GM19438 (cell line): ENCODE measurements around the gene NUDT3.

Source experiments
- ATAC-seq: cut with Tn5 transposase; IDR thresholded peaks from one replicate; pipeline ENCODE4 v1.9.1; 2021; ENCODE audit warnings: low read depth; ENCODE audit not compliant: unreplicated experiment

NUDT3 gene

DNA sequence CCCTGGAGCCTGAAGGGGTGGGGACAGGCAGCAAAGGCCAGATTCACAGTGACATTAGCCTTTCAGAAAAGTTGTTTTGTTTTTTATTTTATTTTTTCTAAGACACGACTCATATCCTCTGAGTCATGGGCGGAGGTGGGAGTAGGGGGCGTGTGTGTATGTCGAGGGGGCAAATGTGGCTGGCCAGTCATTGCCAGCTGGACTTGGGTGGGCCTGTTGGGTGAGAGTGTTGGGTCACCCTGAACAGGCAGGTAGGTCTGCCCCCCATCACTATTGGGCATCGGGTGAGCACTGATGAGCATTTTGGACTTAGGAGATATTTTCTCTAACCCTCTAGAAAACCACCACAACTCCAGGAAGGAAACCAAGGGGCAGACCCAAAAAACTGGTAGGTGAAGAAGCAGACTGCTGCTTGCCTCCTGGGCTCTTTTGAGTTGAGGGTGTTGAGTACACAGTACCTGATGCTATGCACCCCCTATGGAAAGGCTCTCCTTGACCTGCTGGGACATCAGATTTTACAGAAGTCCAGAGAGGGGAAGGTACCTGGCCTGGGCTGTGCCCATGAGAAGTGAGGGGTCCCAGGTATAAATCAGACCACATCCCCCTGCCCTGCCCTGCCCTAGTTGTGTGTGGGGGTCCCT lies 149.2 kb downstream of the NUDT3 start:
- ATAC-seq = no peak

GRCh38 chr6:34242252-34243130 lies 150.0 kb downstream of the NUDT3 start:
- no peak for ATAC-seq

GRCh38 chr6:34241351-34242215 lies 150.9 kb downstream of the NUDT3 start:
- no peak for ATAC-seq

DNA sequence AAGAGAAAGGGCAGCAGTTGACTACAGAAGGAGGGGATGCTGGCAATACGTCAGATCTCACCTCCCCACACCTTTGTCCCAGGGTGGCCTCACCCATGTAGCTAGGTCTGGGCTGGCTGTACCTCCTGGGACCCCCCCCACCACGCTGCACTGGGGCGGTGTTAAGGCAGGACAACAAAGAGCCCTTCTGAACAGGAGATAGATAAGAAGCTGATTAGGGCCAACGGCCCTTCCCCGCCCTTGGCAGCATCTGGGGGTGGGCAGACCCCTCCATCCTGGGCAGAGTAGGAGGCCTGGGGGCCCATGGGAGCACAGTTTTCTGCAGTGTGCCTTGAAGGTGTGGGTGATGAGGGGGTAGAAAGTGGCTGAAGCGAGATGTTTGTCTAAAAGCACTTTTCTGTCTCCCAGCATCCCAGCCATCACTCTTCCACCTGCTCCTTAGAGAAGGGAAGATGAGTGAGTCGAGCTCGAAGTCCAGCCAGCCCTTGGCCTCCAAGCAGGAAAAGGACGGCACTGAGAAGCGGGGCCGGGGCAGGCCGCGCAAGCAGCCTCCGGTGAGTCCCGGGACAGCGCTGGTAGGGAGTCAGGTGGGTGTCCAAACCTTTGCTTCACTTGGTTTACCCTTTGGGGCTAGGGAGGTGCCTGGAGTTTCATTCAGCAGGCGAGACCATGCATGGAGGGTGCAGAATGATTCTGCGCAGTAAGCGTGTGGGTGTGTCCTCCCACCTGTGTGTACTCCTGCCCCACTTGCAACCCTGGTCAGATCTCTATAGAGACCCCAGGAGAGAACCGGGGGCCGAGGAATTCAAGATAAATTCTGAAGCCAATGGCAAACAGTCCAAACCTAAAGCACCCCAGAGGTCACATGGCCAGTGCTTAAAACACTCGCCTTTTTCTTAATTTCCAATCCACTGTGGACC lies 151.9 kb downstream of the NUDT3 start:
- no peak for ATAC-seq

DNA sequence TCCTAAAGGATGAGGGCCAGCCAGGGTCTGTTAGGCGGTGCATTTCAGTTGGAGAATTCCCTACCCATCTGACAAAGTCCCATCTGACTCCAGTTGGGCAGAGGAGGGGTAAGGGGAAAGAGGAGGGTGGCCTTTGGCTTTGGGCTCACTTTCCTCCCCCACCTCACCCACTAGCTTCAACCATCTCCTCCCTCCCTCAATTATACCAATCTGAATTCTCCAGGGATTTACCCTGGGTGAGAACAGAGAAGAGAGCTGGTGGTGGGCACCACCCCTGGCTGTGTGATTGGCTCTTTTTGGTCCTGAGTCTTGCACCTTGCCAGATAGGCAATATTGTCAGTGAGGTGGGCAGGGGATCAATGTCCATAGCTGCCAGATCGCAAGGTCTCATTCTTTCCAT lies 152.6 kb downstream of the NUDT3 start:
- ATAC-seq = no peak

DNA sequence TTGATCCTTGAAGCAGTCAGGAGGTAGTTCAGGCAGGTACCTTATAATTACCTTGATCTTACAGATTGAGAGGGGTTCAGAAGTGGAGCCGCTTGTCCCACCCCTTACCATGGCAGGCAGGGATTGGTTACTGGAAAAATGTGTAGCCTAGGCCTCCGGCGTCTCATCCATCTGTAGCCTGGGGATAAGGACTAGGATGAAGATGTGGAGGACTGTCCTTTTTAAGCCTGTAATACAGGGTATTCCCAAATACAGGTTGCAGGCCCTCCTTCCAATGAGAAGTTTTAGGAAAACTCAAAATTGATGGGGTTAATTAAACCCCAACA lies 153.0 kb downstream of the NUDT3 start:
- ATAC-seq = no peak

GRCh38 chr6:34238585-34239499 lies 153.6 kb downstream of the NUDT3 start:
- ATAC-seq = no peak

- ATAC-seq = no peak
Observed at GRCh38 chr6:34237722-34238584, 154.5 kb downstream of the NUDT3 start.

DNA sequence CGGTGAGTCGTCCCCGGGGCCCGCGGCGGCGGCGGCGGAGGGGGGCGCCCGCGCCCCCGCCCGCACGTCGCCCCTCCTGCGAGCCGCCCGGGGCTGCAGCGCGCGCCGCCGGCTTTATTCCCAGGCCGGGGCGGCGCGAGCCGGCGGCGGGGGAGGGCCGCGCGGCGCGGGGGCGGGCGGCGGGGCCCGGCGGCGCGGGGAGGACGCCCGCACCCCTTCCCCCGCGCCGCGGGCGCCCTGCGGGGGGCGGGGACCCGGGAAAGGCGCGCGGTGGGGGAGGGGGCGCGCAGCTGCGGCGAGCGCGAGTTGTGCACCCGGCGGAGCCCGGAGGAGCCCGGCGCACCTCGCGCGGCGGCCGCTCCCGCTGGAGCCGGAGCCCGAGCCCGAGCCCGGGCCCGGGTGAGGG lies 155.2 kb downstream of the NUDT3 start:
- no peak for ATAC-seq

- ATAC-seq = peak; percentile 68
Observed at GRCh38 chr6:34236443-34237315, 155.8 kb downstream of the NUDT3 start, which contains the start of gene HMGA1. HMGA1 (plus strand) TSS chr6:34236873; CDS start chr6:34240781, 3,908 bp downstream.

GRCh38 chr6:34236131-34236442 lies 156.4 kb downstream of the NUDT3 start:
- ATAC-seq = peak; percentile 2

- no peak for ATAC-seq
Observed at GRCh38 chr6:34235307-34236130, 156.9 kb downstream of the NUDT3 start.

GRCh38 chr6:34234667-34235306 lies 157.7 kb downstream of the NUDT3 start:
- ATAC-seq = no peak

DNA sequence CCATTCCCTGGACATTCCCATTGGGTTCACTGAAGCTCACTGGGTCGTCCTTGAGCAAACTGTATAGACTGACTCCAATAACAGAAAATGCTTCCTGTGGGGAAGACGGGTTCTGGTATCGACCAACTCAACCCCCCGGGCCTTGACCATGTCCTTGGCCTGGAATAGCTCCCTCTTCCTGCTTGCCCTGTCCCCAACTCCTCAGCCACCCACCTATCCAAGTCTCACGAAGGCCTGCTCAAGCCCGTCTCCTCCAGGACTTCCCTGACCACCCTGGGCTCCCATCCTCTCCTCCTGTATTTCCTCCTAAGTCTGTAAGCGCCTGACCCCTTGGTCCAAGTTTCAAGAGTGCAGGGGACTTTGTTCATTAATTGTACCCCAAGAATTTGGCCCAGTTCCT lies 158.6 kb downstream of the NUDT3 start:
- ATAC-seq = no peak

DNA sequence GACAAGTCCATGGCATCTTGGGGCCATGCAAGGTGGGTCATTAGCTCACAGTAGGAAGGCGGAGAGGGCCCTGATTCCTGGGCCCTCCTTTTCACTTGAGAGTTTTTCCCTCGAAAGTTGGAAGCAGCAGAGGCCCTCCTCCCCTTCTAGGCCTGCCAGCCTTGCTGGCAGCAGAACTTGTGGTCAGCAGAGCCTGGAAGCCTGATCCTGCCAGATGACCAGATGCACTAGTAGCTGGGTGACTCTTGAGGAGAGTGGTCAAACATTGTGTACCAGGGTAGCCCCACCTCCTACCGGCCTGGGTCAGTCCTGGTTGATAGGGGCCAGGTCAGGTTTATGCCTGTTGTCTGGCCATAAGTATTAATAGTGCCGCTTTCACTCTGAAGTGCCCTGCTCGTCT lies 159.6 kb downstream of the NUDT3 start:
- no peak for ATAC-seq
